Myocyte (in vitro differentiated cells): ENCODE data around the gene ACTR5. TPM values are rescaled to one million over a fixed set of nuclear protein-coding genes. Genes with fewer than 3 reads are reported as not detected.
"Not testable (repeated sequence)": the region's sequence is repeated elsewhere in the genome, so short reads cannot be mapped to it uniquely, and the experiment has no call there.

Experiments used
- DNase-seq: peaks from one replicate; pipeline ENCODE4 v3.0.0-alpha.2; 2012; ENCODE audit warnings: low read depth
- total RNA-seq: library from RNA; depleted of rRNA; stranded (reverse); fragments of >200 nt; gene quantifications from 2 replicates; pipeline ENCODE4 v1.2.3, GENCODE V29; 2014

ACTR5 gene
- total RNA-seq, 1 donor from 2014 or later: 6.7 TPM

DNA sequence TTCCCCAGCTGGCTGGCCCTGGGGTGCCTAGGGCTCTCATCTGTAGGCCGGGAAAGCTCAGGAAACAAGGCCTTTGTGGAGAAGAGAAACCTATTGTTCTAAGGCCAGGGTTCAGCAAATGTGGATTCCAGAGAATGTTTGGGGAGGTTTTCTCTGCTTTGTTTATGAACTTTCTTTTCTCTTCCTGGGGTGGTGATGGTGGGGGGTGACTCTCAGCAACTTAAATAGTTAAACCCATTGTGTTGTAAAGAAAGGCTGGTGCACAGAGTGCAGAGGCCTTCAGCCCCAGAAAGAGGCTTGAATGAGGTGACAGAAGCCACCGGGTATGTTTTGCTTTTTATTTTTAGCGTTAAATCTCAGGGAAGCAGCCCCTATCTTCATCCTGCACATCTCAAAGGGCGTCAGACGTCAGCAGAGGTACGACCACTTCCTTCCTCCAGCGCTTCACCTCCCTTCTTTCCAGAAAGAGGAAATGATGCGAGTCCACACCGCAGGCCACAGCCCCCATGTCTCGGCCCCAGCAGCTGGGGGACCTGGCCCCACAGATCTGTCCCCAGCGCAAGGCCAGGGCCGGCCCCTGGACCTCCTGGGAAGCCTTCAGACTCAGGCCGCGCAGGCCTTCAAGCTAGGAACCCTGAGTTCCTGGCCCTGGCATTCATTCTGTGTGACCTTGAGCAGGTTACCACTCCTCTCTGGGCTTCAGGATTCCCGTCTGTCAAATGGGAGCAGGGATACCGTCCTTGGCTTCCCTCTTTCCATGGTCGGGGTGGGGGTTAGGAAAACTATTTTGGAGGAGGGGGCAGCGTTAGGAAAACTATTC lies 56.6 kb downstream of the ACTR5 start:
- DNase-seq: no peak

DNA sequence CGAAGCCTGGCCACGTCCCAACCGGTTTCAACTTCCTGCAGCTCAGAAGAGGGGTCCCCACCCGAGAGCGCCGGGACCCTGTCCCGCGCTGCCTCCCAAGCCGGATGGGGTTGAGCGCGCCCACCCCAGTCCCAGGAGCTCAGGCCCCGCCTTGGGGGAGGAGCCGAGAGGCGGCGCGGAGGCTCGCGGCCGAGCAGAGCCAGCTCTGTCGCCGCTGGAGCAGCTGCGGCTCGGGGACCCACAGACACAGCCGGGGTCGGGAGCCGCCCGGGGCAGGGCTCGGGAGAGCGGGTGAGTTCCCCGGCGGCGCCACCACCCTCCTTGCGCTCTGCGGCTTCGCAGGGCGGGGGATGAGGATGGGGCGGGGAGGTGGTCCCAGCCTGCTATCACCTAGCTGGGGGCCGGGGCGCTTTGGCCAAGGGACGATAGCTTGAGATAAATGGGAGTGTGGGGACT lies 57.3 kb downstream of the ACTR5 start, which contains the start of gene PPP1R16B:
PPP1R16B (plus strand) TSS at position 196 of the 456 bp plus-strand sequence. CDS start 30,229 bp downstream, outside the sequence.
- peak; percentile 20 for DNase-seq

DNA sequence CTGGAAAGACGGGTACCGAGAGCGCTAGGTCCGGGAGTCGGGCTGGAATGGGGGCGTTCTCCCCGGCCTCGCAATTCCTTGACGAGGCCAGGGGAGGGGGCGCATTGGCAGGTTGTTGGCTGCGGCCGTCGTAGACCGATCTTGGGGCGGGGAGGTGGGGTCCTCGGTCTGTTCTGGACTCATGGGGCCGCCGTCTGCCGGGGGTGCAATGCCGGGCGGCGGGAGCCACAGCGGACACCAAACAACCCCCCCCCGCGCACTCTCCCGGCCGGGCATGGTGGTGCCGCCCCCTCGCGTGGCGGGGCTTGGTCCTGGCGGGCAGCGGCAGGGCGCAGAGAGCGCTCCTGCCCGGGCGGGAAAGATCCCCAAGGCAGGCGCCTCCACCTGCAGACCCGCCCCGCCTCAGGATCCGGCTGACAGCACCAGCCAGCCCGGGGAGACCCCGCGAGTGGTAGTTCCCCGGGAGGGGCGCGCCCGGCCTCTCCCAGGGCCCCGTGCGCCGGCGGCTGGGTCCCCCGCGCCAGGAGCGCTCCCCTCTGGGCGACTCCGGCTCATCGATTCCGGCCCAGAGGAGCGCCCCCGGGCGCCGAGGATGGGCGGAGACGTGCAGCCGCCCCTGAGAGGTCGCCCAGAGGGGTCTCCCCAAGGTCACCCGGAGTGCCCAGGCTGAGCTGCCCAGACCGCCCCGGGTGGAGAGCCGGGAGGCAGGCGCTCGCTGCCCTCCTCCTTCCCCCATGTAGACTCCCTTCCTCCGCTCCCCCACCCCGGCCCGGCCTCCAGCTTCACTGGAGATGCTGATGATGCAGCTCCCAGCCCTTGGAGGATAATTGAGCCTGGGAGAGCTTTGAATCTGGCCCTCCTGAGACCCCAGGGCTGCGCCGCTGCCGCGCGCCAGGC lies 57.9 kb downstream of the ACTR5 start:
- DNase-seq: no peak

DNA sequence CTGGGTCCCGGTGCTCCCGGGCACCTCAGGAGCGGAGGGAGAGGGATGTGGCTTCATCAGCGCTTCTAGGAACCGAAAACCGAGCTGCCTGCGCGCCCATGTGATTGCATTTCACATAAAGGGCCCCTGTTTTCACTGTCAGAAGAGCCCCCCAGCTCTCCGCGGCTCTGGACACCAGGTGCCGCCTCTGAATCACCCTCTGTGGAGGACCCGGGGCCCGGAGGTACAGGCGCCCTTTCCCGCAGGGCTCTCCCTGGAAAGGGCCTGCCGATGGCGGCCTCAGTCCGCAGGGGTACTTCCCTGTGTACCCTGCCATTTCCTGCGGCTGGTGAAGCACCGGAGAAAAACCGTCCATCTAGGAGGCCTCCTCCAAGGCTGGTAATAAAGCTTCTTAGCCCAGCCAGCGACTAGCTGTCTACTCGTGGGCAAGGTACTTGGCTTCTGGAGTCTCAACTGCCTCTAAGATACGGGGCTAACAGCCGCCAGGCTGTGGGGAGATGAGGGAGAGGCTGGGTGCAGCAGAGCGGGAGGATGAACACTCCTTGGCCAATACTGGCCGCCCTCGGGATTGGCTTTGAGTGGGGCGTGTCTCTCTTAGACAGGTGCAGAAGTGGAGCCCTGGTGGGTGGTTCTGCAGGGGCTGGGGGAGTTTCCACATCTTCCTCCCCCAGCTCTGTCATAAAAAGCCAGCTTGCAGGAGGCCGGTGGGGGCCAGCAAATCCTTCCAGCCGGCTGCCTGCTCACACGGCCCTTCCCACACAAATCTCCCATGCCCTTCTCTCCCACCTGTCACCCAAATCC lies 58.8 kb downstream of the ACTR5 start:
- DNase-seq: no peak

DNA sequence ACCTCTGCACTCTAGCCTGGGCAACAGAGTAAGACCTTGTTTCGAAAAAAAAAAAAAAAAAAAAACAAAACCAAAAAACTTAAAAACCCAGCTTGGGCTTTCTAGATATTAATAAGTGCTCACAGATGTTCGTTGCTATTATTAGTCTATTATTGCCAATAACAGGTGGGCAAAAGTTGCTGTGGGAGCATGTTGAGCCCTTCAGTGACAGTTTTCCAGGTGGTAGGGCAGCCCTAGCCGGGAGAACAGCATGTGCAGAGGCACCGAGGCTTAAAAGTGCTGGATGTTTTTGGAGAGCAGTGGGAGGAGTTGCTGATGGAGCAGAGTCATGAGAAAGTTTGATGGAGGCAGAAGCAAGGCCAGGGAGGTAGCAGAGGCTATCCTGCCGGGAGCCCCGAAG lies 61.7 kb downstream of the ACTR5 start:
- DNase-seq: no peak

DNA sequence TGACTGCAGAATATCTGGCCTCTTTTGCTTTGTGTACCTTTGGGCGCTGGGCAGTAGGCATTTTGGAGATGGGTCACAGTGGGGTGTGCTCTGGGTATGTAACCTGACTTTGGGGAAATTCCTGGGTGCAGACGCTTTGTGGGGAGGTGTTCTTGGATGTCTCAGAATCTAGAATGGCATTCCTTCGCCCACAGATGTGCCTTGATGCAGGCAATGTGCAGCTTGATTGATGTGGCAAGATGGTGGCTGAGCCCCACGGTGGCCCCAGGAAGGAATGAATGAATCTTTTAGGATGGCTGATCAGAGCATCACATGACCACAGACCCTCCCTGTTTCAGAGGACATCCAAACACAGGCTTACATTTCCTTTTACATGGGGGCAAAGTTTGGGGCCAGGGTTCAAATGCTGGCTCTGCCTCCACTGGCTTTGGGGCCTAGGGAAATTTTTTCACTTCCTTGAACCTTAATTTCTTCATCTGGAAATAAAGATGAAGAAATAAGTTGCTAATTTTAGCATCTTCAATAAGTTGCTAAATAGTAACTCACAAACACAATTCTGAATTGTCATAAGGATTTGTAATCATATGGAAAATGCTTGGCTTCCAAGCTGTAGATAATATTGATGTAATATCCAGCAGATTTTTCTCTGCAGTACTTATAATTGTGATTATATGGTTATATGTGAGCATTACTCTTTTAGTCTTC lies 62.8 kb downstream of the ACTR5 start:
- no peak for DNase-seq

DNA sequence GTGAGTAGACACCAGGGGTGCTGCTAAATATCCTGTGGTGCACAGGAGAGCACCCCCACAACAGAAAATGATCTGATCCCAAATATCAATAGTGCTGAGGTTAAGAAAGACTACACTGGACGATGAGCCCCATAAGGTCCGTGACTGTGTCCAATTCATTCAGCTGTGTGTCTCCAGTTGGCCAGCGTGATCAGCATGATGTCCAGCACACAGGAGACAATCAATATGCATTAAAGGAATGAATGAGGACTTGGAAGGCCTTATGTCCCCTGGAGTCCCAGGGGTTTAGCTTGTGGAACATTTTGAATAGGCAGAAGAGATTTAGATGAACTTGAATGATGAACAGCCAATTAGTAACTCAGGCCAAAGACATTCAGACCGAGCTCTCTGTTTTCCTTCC lies 63.5 kb downstream of the ACTR5 start:
- no peak for DNase-seq

DNA sequence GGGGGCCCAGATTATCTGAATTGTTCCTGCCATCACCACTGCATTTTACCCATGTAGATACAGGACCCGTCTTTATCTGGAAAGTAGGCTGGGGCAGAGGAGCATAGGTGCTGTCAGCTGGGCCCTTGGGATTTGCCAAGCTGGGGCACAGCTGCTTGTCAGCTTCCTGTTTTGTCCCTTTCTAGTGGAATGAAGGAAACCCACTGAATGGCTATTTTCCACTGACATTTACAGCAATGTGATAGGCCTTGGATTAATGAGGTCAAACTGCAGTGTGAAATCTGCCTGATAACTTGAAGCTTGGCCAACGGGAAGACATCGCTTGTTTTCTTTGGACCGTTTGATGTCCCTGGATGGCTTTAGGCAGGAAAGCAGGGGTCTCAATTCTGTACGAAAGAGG lies 63.9 kb downstream of the ACTR5 start:
- DNase-seq: no peak

DNA sequence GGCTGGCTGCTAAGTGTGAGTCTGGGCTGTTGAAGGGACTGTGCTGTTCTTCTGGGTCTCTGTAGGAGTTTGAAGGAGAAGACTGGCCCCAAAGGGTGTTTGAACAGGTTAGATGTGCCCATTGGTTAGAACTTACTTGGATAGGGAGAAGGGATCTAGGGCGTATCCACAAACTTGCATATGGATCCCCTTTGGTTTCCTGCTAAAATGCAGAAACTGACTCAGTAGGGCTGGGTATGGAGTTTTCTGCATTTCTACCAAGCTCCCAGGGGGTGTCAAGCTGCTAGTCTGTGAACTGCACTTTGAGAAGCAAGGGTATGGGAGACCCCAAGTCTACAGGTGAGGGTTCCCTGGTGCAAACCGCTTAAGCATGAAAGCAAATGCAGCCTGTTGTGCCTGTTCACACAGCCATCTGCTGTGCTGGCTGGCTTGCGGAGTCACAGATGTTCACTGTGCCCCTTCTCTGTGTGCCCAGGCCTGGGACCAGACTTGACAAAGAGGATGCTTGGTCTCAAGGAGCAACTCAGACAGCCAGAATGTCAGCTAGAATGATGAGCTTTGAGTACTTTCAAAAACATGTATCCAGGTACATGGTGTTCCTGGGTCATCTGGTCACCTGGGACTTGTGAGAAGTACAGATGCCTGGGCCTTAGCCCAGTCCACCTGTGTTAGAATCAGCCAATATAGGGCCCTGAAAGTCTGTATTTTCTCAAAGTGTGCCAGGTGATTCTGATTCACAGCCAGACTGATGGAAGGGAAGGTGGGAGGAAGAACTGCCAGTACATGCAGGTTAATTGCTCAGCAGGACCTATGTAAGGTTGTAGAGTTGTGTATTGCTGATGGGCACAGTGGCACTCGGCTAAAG lies 64.7 kb downstream of the ACTR5 start:
- DNase-seq: no peak

DNA sequence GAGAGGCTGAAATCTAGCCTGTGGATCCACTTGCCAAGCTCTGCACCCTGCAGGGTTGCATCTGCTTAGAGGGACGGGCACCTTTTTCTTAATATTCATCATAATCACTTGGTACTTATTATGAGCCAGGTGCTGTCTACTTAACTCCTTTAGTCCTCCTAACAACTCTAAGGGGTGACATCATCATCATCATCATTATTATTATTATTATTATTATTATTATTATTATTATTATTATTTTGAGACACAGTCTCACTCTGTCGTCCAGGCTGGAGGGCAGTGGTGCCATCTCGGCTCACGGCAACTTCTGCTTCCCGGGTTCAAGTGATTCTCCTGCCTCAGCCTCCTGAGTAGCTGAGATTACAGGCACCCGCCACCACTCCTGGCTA lies 65.3 kb downstream of the ACTR5 start:
- DNase-seq: not testable (repeated sequence)

DNA sequence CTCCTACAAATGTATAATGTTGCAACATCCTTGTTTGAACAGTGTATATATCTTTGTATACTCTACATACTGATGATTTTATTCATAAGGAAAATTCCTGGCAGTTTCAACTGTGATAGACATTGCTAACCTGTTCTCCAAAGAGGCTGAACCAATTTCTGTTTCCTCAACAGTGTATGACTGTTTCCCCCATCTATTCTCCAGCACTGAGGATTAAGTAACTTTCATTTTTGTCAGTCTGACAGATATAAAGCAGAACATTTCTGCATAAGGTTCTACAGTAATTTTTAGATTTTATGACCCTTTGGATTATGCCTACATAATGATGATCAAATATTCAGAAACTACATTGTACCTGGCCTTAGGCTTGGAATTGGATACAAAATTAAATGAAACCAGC lies 67.2 kb downstream of the ACTR5 start:
- no peak for DNase-seq

DNA sequence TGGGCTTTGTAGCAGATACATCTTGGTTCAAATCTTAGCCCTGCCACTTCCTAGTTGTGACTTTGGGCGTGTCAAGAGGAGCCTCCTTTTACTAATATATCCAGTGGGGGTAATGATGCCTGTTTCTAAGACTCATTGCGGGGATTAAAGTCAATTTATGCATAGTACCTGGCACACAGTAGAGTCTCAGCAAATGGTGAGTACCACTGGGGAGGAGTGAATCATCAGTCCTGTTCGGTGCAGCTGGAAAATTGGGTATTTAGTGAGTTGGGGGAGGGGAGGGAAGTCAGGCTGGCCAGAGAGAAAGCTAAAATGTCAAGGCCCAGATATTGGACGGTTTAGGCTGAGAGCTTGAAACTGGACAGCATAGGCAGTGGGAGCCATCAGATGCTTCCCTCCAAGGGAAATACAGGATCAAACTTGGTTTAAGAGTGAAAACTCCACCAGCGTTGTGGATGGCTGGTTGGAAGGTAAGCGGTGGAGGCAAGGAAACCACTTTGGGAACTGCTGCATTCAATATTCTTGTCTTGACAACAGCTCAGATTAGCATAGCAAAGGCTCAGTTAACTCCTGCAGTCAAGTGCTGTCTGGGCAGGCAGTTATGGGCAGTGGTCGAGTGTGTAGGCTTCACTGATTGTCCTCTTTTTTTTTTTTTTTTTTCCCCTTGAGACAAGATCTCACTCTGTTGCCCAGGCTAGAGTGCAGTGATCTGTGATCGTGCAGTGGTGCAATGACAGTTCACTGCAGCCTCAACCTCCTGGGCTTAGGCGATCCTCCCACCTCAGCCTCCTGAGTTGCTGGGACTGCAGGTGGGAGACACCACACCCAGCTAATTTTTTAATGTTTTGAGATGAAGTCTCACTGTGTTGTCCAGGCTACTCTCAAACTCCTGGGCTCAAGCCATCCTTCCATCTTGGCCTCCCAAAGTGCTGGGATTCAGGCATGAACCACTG lies 70.1 kb downstream of the ACTR5 start:
- DNase-seq: no peak

Other genes starting within 250 kb of the ACTR5 start
- not detected in 2 replicates for gene ADIG, start 167.3 kb upstream of the ACTR5 start, total RNA-seq
- gene ARHGAP40, start 146.7 kb upstream of the ACTR5 start, total RNA-seq: not detected in 2 replicates
- gene SLC32A1, start 24.0 kb upstream of the ACTR5 start, total RNA-seq: not detected in 2 replicates
- gene PPP1R16B, start 57.2 kb downstream of the ACTR5 start, total RNA-seq: 0.03 TPM in 1 of 2 replicates, not detected in the other
- gene FAM83D, start 178.0 kb downstream of the ACTR5 start, total RNA-seq: 0.21 and 0.67 TPM in 2 replicates
- gene DHX35, start 213.9 kb downstream of the ACTR5 start, total RNA-seq: 10.5 and 14.0 TPM in 2 replicates